GM12878 (cell line): ENCODE results near the gene CDCP2. TPM values are rescaled to one million over a fixed set of nuclear protein-coding genes. Genes with fewer than 3 reads are reported as not detected.

Experiments
- ATAC-seq: fragments of 200-7000 bp; cut with Tn5 transposase; 3 replicates; pipeline ENCODE4 v1.9.1; 2020; ENCODE audit warnings: mild to moderate bottlenecking, moderate library complexity
- BruUV-seq: library from RNA; stranded (reverse); fragments of 400-500 nt; replicated peaks from 2 replicates; lab custom pipeline; 2021; lab: Mats Ljungman, UMichigan
- CTCF ChIA-PET: fragments of 300-600 bp; sonication (Branson Sonifier 250); formaldehyde crosslinking; extraction: SDS; loops from one replicate; lab custom pipeline; 2021; ENCODE audit warnings: inconsistent platforms; lab: Yijun Ruan, JAX
- POLR2A ChIA-PET: fragments of 350-600 bp; formaldehyde crosslinking; extraction: SDS; loops from one replicate; lab custom pipeline; 2021; ENCODE audit warnings: inconsistent platforms; lab: Charles Lee
- RAD21 ChIA-PET: fragments of 300-600 bp; sonication (Branson Sonifier 250); formaldehyde crosslinking; loops from one replicate; lab custom pipeline; 2023; ENCODE audit warnings: antibody characterized with exemption; ENCODE audit not compliant: unreplicated experiment; lab: Charles Lee
- SMC1A ChIA-PET: fragments of 300-600 bp; sonication (Branson Sonifier 250); formaldehyde crosslinking; loops from one replicate; lab custom pipeline; 2023; ENCODE audit not compliant: unreplicated experiment, uncharacterized antibody; lab: Charles Lee
- DNase-seq: peaks from one replicate; pipeline ENCODE4 v3.0.0-alpha.2; 2011; ENCODE audit warnings: low read depth, low spot score
- FAIRE-seq: peaks from 3 replicates; lab custom pipeline; 2011; peaks lifted over from hg19 to GRCh38; lab: Jason Lieb, UNC
- H2AFZ ChIP-seq: 2 replicates; pipeline ENCODE4 v1.6.0; 2011; ENCODE audit warnings: low read depth, low read length, control low read depth; ENCODE audit not compliant: control insufficient read depth
- H3K27ac ChIP-seq: 2 replicates; pipeline ENCODE4 v1.5.1; 2011; ENCODE audit warnings: control low read depth; ENCODE audit not compliant: control insufficient read depth, insufficient read depth
- H3K27me3 ChIP-seq, 2 experiments: replicated peaks in 1 of 2; 2 replicates each; pipeline versions ENCODE4 v1.6.0 to v1.6.1; 2011; ENCODE audit warnings: low read length in 1 of 2; ENCODE audit not compliant: control insufficient read depth in 2 of 2, insufficient read depth in 2 of 2
- H3K36me3 ChIP-seq, 2 experiments: 2 replicates each; pipeline ENCODE4 v1.5.1; 2011; ENCODE audit warnings: low read length in 1 of 2; ENCODE audit not compliant: control insufficient read depth in 2 of 2, insufficient read depth in 2 of 2
- H3K4me1 ChIP-seq: 2 replicates; pipeline ENCODE4 v1.6.1; 2011; ENCODE audit warnings: mild to moderate bottlenecking, low read length, moderate library complexity, mixed read lengths; ENCODE audit not compliant: control insufficient read depth, insufficient read depth
- H3K4me2 ChIP-seq: 2 replicates; pipeline ENCODE4 v1.6.0; 2011; ENCODE audit warnings: control low read depth; ENCODE audit not compliant: control insufficient read depth, insufficient read depth
- H3K4me3 ChIP-seq: fragments of 200-600 bp; sonication (generic); 2 replicates; pipeline ENCODE4 v1.5.1; 2016
- H3K79me2 ChIP-seq: 2 replicates; pipeline ENCODE4 v1.6.0; 2011; ENCODE audit warnings: low read length; ENCODE audit not compliant: control insufficient read depth, insufficient read depth
- H3K9ac ChIP-seq: 2 replicates; pipeline ENCODE4 v1.8.0; 2011; ENCODE audit warnings: low read length, control low read depth, mixed read lengths; ENCODE audit not compliant: control insufficient read depth, insufficient read depth
- H3K9me3 ChIP-seq: replicated peaks from 3 replicates; pipeline ENCODE4 v1.5.1; 2011; ENCODE audit warnings: mild to moderate bottlenecking, low read length; ENCODE audit not compliant: control insufficient read depth, insufficient read depth
- H4K20me1 ChIP-seq: 2 replicates; pipeline ENCODE4 v1.6.0; 2011; ENCODE audit not compliant: control insufficient read depth, insufficient read depth
- BCL11A ChIP-seq: IDR thresholded peaks from 2 replicates; pipeline ENCODE4 v1.6.1; 2011; ENCODE audit warnings: low read depth, low read length
- CHD1 ChIP-seq: IDR thresholded peaks from 2 replicates; pipeline ENCODE4 v1.6.1; 2012; ENCODE audit warnings: low read depth, low read length, improper control_type of control experiment
- EED ChIP-seq: sonication (generic); IDR thresholded peaks from 2 replicates; pipeline ENCODE4 v1.6.1; 2016; ENCODE audit warnings: antibody characterized with exemption, low read depth
- FOS ChIP-seq: IDR thresholded peaks from 3 replicates; pipeline ENCODE4 v1.6.1; 2011; ENCODE audit warnings: borderline replicate concordance; ENCODE audit not compliant: insufficient read length; ENCODE audit errors: extremely low read depth
- POU2F2 ChIP-seq: IDR thresholded peaks from 3 replicates; pipeline ENCODE4 v1.6.1; 2011; ENCODE audit warnings: low read depth, mild to moderate bottlenecking, low read length, borderline replicate concordance
- PRDM15 ChIP-seq: fragments of 450-650 bp; formaldehyde crosslinking; IDR thresholded peaks from 2 replicates; pipeline ENCODE4 v1.4.0; 2020; ENCODE audit warnings: mild to moderate bottlenecking, moderate library complexity
- STAT1 ChIP-seq: fragments of 450-650 bp; conservative IDR thresholded peaks from 2 replicates; pipeline ENCODE4 v1.6.1; 2014; ENCODE audit warnings: antibody characterized with exemption, mild to moderate bottlenecking
- SUPT20H ChIP-seq: IDR thresholded peaks from 2 replicates; pipeline ENCODE4 v1.6.1; 2011; ENCODE audit warnings: low read depth, mild to moderate bottlenecking, low read length, moderate library complexity, borderline replicate concordance; ENCODE audit not compliant: control insufficient read depth
- TAF1 ChIP-seq: IDR thresholded peaks from 2 replicates; pipeline ENCODE4 v1.6.1; 2011; ENCODE audit warnings: mild to moderate bottlenecking, low read depth, low read length, borderline replicate concordance
- TBL1XR1 ChIP-seq: IDR thresholded peaks from 2 replicates; pipeline ENCODE4 v1.6.1; 2012; ENCODE audit warnings: low read depth, low read length, improper control_type of control experiment
- ZNF24 ChIP-seq: fragments of 450-650 bp; IDR thresholded peaks from 2 replicates; pipeline ENCODE4 v1.6.1; 2017; ENCODE audit warnings: antibody characterized with exemption, mild to moderate bottlenecking
- ZZZ3 ChIP-seq: IDR thresholded peaks from 2 replicates; pipeline ENCODE4 v1.6.1; 2011; ENCODE audit warnings: low read depth; ENCODE audit not compliant: control insufficient read depth, insufficient read length
- WGBS: methylation state at CpG from one replicate; pipeline ENCODE4 v1.1.6; 2016; ENCODE audit warnings: low lambda C conversion rate; ENCODE audit not compliant: insufficient replicate concordance, insufficient coverage; ENCODE audit errors: missing lambda C conversion rate; 5-methylcytosine and 5-hydroxymethylcytosine counted together
- in situ Hi-C: fragments of 300-500 bp; cut with MboI; formaldehyde crosslinking; loops from 9 replicates; pipeline ENCODE4 v1.14.3; 2018; ENCODE audit warnings: mixed read lengths
- intact Hi-C: fragments of 100-400 bp; cut with micrococcal nuclease; formaldehyde crosslinking; loops from one replicate; pipeline ENCODE4 v1.14.2; 2022; ENCODE audit not compliant: unreplicated experiment
- polyA plus RNA-seq, 11 experiments: library from polyadenylated mRNA; depleted of rRNA in 4 of 11; unstranded in 6 of 11; stranded (reverse) in 5 of 11; fragments of >200 nt; fragmentation: Nextera tagmentation in 4 of 11; fragmentation: Illumina TruSeq in 1 of 11; extraction: Ambion mirVana in 4 of 11; extraction: Trizol in 1 of 11; gene quantifications; 1 replicate in 1 of 11; 2 replicates in 10 of 11; pipeline versions ENCODE4 v1.2.1 to v1.2.3, GENCODE V29; 2011 to 2016; ENCODE audit warnings: inconsistent platforms in 2 of 11, missing spikeins in 2 of 11, low read depth in 1 of 11
- total RNA-seq, 4 experiments: library from RNA; depleted of rRNA in 3 of 4; stranded (reverse); fragments of >200 nt in 3 of 4; fragmentation: Illumina TruSeq in 1 of 4; extraction: Trizol in 1 of 4; gene quantifications; 2 replicates each; pipeline versions ENCODE4 v1.2.1 to v1.2.3, GENCODE V29; 2013 to 2021
- TF ChIP-seq, protein P1 (sequence below): IDR thresholded peaks from 2 replicates; pipeline ENCODE4 v1.6.1; 2012; ENCODE audit warnings: low read depth, low read length, improper control_type of control experiment
- TF ChIP-seq, protein P2 (sequence below): fragments of 450-650 bp; IDR thresholded peaks from 2 replicates; pipeline ENCODE4 v1.6.1; 2017; ENCODE audit warnings: borderline replicate concordance
- TF ChIP-seq, protein P3 (sequence below): fragments of 450-650 bp; IDR thresholded peaks from 2 replicates; pipeline ENCODE4 v1.6.1; 2018; ENCODE audit warnings: borderline replicate concordance, mild to moderate bottlenecking; ENCODE audit not compliant: partially characterized antibody

CDCP2 gene
- total and polyA plus RNA-seq, 10 of the 15 experiments (the other 5 are each of a cell fraction or from before 2014, with no cell fraction given) = 0.06 TPM; not detected in 9

DNA sequence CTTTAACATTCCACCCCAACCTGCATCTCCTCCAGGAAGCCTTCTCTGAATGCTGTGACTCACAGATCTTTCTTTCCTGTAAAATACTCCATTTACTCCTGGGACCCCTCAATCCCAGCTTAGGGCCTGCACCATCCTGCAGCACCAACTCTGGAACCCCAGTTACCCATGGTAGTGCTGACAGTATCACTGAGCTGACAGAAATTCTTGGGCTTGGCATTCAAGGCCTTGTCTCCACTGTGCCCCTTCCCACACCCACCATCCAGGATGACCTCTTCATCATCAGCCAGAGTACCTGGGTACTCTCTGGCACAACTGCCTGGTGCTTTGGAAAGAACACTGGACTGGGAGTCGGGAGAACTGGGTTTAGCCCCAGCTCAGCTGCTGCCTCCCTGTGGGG lies 38.7 kb upstream of the CDCP2 start:
- CTCF ChIA-PET = interaction anchor here (2.0 kb wide), 1 partner anchor 10 kb away, joined by 11 read pairs; no protein-coding TSS in a partner anchor
- SMC1A ChIA-PET = no interaction called here
- H3K9ac ChIP-seq = no peak overlapping the region
- in situ Hi-C loops = no loop called here
- no peaks in the 10 kb centered on the region for H3K27me3 ChIP-seq
- no peaks in the 10 kb centered on the region for H4K20me1 ChIP-seq
- H3K4me3 ChIP-seq = no peak overlapping the region
- no peaks in the 10 kb centered on the region for H3K4me1 ChIP-seq
- no peaks in the 10 kb centered on the region for H3K9me3 ChIP-seq
- no peak for DNase-seq
- H3K79me2 ChIP-seq = no peaks in the 10 kb centered on the region
- H3K27ac ChIP-seq = no peak overlapping the region
- H3K36me3 ChIP-seq = peaks cover 0 to 8% of the 10 kb centered on the region in 2 experiments; a peak in 2 of 4 replicates
- no TSS peak for BruUV-seq
- no peak overlapping the region for H2AFZ ChIP-seq
- intact Hi-C loops = no loop called here
- H3K4me2 ChIP-seq = no peak overlapping the region
- no peak for FAIRE-seq
- RAD21 ChIA-PET = no interaction called here
- POLR2A ChIA-PET = no interaction called here
- ATAC-seq = no peak
- WGBS = 60% methylated on average over 1 of the region's 1 CpG
- no peak for TF ChIP-seq EED
- TF ChIP-seq STAT1 = no peak
- no peak for TF ChIP-seq BCL11A
- TF ChIP-seq TBL1XR1 = no peak
- TF ChIP-seq, protein P1, sequence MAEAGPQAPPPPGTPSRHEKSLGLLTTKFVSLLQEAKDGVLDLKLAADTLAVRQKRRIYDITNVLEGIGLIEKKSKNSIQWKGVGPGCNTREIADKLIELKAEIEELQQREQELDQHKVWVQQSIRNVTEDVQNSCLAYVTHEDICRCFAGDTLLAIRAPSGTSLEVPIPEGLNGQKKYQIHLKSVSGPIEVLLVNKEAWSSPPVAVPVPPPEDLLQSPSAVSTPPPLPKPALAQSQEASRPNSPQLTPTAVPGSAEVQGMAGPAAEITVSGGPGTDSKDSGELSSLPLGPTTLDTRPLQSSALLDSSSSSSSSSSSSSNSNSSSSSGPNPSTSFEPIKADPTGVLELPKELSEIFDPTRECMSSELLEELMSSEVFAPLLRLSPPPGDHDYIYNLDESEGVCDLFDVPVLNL = no peak
- TF ChIP-seq CHD1 = no peak
- TF ChIP-seq SUPT20H = no peak
- TF ChIP-seq FOS = no peak
- no peak for TF ChIP-seq POU2F2
- TF ChIP-seq PRDM15 (CRISPR knock-in tag) = no peak
- no peak for TF ChIP-seq ZZZ3
- no peak for TF ChIP-seq ZNF24
- TF ChIP-seq, protein P2, sequence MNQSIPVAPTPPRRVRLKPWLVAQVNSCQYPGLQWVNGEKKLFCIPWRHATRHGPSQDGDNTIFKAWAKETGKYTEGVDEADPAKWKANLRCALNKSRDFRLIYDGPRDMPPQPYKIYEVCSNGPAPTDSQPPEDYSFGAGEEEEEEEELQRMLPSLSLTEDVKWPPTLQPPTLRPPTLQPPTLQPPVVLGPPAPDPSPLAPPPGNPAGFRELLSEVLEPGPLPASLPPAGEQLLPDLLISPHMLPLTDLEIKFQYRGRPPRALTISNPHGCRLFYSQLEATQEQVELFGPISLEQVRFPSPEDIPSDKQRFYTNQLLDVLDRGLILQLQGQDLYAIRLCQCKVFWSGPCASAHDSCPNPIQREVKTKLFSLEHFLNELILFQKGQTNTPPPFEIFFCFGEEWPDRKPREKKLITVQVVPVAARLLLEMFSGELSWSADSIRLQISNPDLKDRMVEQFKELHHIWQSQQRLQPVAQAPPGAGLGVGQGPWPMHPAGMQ = no peak
- TF ChIP-seq TAF1 = no peak
- TF ChIP-seq, protein P3, sequence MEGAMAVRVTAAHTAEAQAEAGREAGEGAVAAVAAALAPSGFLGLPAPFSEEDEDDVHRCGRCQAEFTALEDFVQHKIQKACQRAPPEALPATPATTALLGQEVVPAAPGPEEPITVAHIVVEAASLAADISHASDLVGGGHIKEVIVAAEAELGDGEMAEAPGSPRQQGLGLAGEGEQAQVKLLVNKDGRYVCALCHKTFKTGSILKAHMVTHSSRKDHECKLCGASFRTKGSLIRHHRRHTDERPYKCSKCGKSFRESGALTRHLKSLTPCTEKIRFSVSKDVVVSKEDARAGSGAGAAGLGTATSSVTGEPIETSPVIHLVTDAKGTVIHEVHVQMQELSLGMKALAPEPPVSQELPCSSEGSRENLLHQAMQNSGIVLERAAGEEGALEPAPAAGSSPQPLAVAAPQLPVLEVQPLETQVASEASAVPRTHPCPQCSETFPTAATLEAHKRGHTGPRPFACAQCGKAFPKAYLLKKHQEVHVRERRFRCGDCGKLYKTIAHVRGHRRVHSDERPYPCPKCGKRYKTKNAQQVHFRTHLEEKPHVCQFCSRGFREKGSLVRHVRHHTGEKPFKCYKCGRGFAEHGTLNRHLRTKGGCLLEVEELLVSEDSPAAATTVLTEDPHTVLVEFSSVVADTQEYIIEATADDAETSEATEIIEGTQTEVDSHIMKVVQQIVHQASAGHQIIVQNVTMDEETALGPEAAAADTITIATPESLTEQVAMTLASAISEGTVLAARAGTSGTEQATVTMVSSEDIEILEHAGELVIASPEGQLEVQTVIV = no peak
